C4-2B (cell line): ENCODE data around the gene MAEL.

Experiments
- H3K27ac ChIP-seq: fragments of 450-650 bp; 2 replicates; pipeline ENCODE4 v1.5.1; 2017
- ZFX ChIP-seq: fragments of 450-650 bp; IDR thresholded peaks from 2 replicates; pipeline ENCODE4 v1.6.1; 2017
- TF ChIP-seq, protein P1 (sequence below): fragments of 450-650 bp; conservative IDR thresholded peaks from 2 replicates; pipeline ENCODE4 v1.5.1; 2017; ENCODE audit warnings: mild to moderate bottlenecking

The MAEL gene

DNA sequence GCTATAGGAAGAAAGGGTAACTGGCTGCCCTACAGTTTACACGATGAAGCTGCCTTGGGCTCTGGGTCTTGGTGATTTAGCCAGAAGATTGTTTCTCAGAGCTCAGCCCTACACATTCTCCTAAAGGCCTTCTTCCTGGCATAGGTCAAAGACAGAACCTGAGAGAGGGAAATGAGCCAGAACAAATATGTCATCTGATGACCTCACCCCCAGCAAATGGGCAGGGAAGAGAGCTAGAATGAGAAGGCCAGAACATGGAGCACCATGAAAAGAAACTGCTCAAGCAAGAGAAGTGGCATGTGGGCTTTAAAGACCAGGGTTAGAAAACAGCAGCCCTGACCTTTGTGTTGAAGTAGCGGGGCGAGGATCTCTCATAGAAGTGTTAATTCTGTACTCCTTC, 8.3 kb upstream of the MAEL start:
- peak overlapping the region; percentile 4; the same call in 1 of the 2 replicates for H3K27ac ChIP-seq
- TF ChIP-seq ZFX = no peak
- TF ChIP-seq, protein P1, sequence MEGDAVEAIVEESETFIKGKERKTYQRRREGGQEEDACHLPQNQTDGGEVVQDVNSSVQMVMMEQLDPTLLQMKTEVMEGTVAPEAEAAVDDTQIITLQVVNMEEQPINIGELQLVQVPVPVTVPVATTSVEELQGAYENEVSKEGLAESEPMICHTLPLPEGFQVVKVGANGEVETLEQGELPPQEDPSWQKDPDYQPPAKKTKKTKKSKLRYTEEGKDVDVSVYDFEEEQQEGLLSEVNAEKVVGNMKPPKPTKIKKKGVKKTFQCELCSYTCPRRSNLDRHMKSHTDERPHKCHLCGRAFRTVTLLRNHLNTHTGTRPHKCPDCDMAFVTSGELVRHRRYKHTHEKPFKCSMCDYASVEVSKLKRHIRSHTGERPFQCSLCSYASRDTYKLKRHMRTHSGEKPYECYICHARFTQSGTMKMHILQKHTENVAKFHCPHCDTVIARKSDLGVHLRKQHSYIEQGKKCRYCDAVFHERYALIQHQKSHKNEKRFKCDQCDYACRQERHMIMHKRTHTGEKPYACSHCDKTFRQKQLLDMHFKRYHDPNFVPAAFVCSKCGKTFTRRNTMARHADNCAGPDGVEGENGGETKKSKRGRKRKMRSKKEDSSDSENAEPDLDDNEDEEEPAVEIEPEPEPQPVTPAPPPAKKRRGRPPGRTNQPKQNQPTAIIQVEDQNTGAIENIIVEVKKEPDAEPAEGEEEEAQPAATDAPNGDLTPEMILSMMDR = no peak

DNA sequence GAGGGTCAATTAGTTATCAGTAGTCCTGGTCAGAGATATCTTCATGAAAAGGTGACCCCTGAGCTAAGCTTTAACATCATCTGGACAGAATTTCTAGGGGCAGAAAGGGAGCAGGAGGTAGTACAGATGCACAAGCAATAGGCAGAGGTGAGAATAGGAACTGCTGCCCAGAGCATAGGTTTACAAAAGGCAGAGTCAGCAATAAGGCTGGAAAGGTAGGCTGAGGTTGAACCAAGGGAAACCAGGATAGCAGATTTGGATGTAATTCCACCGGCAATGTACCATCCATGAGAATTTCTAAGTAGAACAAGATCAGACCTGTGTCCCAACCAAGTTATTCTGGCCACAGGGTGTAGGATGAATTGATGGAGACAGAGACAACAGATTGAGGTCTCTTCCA, 7.5 kb upstream of the MAEL start:
- no peak for TF ChIP-seq ZFX
- TF ChIP-seq, protein P1 = no peak
- H3K27ac ChIP-seq = no peak overlapping the region

DNA sequence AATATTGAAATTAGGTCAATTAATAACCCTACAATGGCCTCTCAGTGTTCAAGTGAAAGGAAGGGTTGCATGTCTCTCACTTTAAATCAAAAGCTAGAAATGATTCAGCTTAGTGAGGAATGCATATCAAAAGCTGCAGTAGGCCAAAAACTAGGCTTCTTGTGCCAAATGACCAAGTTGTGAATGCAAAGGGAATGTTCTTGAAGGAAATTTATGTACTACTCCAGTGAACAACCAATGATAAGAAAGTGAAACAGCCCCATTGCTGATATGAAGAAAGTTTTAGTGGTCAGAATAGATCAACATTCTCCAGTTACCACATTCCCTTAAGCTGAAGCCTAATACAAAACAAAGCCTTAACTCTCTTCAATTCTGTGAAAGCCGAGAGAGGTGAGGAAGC, 10.0 kb downstream of the MAEL start:
- H3K27ac ChIP-seq = no peak overlapping the region
- TF ChIP-seq, protein P1 = no peak

DNA sequence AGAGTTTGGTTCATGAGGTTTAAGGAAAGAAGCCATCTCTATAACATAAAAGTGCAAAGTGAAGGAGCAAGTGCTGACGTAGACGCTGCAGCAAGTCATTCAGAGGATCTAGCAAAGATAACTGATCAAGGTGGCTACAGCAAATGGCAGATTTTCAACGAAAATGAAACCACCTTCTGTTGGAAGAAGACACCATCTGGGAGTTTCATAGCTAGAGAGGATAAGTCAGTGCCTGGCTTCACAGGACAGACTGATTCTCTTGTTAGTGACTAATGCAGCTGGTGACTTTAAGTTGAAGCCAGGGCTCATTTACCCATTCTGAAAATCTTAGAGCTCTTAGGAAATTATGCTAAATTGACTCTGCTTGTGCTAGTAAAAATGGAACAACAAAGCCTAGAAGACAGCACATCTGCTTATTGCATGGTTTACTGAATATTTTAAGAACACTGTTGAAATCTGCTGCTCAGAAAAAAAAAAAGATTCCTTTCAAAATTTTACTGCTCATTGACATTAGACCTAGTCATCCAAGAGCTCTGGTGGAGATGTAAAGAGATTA, 10.5 kb downstream of the MAEL start:
- H3K27ac ChIP-seq = no peak overlapping the region
- TF ChIP-seq, protein P1 = no peak
- TF ChIP-seq ZFX = no peak

DNA sequence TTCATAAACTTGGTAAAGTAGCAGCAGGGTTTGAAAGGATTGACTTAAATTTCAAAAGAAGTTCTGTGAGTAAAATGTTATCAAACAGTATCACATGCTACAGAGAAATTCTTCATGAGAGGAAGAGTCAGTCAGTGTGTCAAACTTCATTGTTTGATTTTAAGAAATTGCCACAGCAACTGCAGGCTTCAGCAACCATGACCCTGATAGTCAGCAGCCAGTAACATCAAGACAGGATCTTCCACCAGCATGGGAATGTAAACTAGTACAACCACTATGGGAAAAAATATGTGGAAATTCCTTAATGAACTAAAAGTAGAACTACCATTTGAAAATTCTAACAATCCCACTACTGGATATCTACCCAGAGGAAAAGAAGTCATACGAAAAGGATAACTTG, 11.5 kb downstream of the MAEL start:
- TF ChIP-seq ZFX = no peak
- TF ChIP-seq, protein P1 = no peak
- no peak overlapping the region for H3K27ac ChIP-seq

DNA sequence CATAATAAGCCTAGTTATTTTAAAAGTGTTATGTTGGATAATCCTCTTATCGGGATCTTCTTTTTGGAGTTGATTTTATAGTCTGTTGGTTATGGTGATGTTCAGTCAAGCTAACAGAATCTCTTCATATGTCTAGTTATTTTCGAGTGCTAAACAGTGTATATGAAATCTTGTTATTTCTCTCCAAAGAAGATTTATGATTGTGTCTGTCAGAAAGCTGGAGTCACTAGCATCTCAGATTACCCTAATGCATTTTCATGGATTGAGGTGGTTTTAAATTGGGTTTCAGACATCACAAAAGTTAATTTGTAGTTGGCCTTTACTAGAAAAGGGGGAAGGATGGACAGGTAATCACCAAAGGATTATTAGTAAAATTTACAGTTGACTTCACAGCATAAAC, 13.3 kb downstream of the MAEL start:
- no peak overlapping the region for H3K27ac ChIP-seq
- no peak for TF ChIP-seq ZFX
- TF ChIP-seq, protein P1 = no peak

DNA sequence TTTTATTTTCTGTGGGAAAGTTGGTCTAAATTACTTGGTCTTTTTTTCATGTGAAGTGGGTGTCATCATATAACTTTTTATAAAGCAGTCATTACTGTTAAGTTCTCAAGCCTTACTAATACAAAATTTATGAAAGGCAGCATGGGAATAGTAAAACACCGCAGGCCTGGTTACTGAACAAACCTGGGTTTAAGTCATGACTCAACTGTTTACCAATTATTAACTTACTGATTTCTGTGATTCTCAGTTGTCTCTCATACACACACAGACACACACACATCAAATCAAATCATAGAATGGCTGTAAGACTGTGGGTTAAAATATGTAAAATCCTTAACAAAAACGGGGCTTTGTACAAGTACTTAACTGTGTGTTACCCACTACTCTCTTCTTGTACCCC, 14.6 kb downstream of the MAEL start:
- no peak overlapping the region for H3K27ac ChIP-seq
- TF ChIP-seq, protein P1 = no peak
- TF ChIP-seq ZFX = no peak
